Osteocyte (in vitro differentiated cells): ENCODE measurements around the gene ZNF778. TPM values are rescaled to one million over a fixed set of nuclear protein-coding genes. Genes with fewer than 3 reads are reported as not detected.
"Not testable (repeated sequence)": the region's sequence is repeated elsewhere in the genome, so short reads cannot be mapped to it uniquely, and the experiment has no call there.

Experiments used
- DNase-seq: peaks from one replicate; pipeline ENCODE4 v3.0.0; 2021; ENCODE audit warnings: mixed read lengths; ENCODE audit not compliant: unreplicated experiment; ENCODE audit errors: extremely low spot score
- H3K27ac Mint-ChIP-seq: one replicate; pipeline ENCODE4 v1.8.0; 2021; ENCODE audit warnings: mild to moderate bottlenecking, mixed read lengths; ENCODE audit not compliant: unreplicated experiment
- H3K27me3 Mint-ChIP-seq: one replicate; pipeline ENCODE4 v1.8.0; 2021; ENCODE audit warnings: mixed read lengths; ENCODE audit not compliant: unreplicated experiment
- H3K36me3 Mint-ChIP-seq: one replicate; pipeline ENCODE4 v1.8.0; 2021; ENCODE audit warnings: mixed read lengths; ENCODE audit not compliant: unreplicated experiment
- H3K4me1 Mint-ChIP-seq: one replicate; pipeline ENCODE4 v1.8.0; 2021; ENCODE audit warnings: mixed read lengths; ENCODE audit not compliant: unreplicated experiment
- H3K4me3 Mint-ChIP-seq: one replicate; pipeline ENCODE4 v1.8.0; 2021; ENCODE audit warnings: mild to moderate bottlenecking, moderate library complexity, mixed read lengths; ENCODE audit not compliant: unreplicated experiment
- H3K9me3 Mint-ChIP-seq: one replicate; pipeline ENCODE4 v1.8.0; 2021; ENCODE audit warnings: mixed read lengths; ENCODE audit not compliant: unreplicated experiment
- total RNA-seq: library from RNA; stranded (reverse); gene quantifications from 2 replicates; pipeline ENCODE4 v1.2.1, GENCODE V29; 2021
- TF ChIP-seq, protein P1 (sequence below): fragments of 200-600 bp; sonication (generic); IDR thresholded peaks from 2 replicates; pipeline ENCODE4 v1.5.0; 2021; ENCODE audit warnings: antibody characterized with exemption, mild to moderate bottlenecking, moderate library complexity

The ZNF778 gene
- total RNA-seq, 1 donor from 2014 or later = 10.5 TPM

DNA sequence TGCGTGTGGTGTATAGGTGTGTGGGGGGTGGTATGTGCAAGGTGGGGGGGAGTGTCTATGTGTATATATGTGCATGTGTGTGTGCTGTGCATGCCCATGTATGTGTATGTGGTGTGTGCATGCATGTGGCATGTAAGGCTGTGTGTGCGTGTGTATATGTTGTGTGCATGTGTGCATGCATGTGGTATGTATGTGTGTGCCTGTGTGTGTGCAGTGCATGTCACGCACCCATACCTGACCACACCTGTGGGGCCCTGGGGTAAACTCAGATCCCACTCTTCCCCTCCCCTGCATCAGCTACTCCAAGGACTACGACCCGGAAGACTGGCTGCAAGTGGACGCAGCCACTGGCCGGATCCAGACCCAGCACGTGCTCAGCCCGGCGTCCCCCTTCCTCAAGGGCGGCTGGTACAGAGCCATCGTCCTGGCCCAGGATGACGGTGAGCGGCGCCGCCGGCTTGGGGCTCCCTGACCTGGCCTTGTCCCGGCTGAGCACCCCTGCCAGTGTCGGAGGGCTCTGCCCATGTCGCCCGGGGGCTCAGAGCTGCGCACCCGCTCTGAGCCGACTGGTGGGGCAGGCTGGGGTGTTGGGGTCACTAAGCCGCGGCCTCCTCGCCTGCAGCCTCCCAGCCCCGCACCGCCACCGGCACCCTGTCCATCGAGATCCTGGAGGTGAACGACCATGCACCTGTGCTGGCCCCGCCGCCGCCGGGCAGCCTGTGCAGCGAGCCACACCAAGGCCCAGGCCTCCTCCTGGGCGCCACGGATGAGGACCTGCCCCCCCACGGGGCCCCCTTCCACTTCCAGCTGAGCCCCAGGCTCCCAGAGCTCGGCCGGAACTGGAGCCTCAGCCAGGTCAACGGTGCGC is 26.2 kb upstream of the ZNF778 start:
- Mint-ChIP-seq H3K9me3 (no peaks in the 10 kb centered on the region), H3K27ac (no peak overlapping the region), H3K4me3 (no peak overlapping the region), H3K36me3 (no peaks in the 10 kb centered on the region), H3K4me1 (no peaks in the 10 kb centered on the region), H3K27me3 (no peaks in the 10 kb centered on the region)
- TF ChIP-seq, protein P1, sequence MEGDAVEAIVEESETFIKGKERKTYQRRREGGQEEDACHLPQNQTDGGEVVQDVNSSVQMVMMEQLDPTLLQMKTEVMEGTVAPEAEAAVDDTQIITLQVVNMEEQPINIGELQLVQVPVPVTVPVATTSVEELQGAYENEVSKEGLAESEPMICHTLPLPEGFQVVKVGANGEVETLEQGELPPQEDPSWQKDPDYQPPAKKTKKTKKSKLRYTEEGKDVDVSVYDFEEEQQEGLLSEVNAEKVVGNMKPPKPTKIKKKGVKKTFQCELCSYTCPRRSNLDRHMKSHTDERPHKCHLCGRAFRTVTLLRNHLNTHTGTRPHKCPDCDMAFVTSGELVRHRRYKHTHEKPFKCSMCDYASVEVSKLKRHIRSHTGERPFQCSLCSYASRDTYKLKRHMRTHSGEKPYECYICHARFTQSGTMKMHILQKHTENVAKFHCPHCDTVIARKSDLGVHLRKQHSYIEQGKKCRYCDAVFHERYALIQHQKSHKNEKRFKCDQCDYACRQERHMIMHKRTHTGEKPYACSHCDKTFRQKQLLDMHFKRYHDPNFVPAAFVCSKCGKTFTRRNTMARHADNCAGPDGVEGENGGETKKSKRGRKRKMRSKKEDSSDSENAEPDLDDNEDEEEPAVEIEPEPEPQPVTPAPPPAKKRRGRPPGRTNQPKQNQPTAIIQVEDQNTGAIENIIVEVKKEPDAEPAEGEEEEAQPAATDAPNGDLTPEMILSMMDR = no peak
- DNase-seq = no peak

DNA sequence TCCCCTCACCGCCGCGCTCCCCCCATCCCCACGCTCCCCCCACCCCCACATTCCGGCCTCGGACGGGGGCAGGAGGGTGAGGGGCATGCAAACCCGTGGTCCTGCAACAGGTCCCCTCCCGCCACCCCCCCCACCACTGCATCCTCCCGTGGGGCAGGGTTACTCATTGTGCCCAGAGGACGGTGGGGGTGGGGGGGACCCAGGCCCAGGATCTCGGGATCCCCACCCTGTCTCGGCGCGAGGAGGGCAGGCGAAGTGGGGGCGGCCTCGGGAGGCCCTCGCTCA is 25.7 kb upstream of the ZNF778 start:
- no peaks in the 10 kb centered on the region for H3K9me3 Mint-ChIP-seq
- H3K27ac Mint-ChIP-seq = no peak overlapping the region
- no peaks in the 10 kb centered on the region for H3K27me3 Mint-ChIP-seq
- no peaks in the 10 kb centered on the region for H3K36me3 Mint-ChIP-seq
- TF ChIP-seq, protein P1 = no peak
- no peak overlapping the region for H3K4me3 Mint-ChIP-seq
- DNase-seq = no peak
- H3K4me1 Mint-ChIP-seq = no peaks in the 10 kb centered on the region

- not testable (repeated sequence) for H3K27me3 Mint-ChIP-seq, H3K27ac Mint-ChIP-seq, H3K4me1 Mint-ChIP-seq
These were observed 25.1 kb upstream of the ZNF778 start for GRCh38 chr16:89192186-89192955.

DNA sequence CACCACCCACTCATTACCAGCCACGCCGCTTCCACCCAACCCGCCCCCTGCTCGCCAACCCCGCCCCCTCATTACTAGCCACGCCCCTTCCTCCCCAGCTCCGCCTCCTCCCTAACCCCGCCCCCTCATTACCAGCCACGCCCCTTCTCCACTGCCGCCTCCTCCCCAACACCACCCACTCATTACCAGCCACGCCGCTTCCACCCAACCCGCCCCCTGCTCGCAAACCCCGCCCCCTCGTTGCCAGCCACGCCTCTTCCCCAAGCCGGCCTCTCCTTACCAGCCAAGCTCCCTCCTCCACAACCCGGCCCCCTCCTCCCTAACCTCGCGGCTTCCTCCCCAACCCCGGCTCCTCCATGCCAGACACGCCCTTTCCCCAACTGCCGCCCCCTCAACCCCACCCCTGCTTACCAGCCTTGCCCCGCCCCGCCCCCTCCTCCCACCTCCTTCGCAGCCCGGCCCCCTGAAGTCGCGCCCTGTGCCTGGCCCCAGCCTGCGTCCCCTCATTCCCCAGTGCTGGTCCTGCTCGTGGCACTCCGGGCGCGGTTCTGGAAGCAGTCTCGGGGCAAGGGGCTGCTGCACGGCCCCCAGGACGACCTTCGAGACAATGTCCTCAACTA is 24.4 kb upstream of the ZNF778 start:
- TF ChIP-seq, protein P1 = no peak
- Mint-ChIP-seq H3K4me1 (no peaks in the 10 kb centered on the region), H3K36me3 (no peaks in the 10 kb centered on the region), H3K27me3 (no peaks in the 10 kb centered on the region), H3K27ac (no peak overlapping the region), H3K4me3 (no peak overlapping the region), H3K9me3 (no peaks in the 10 kb centered on the region)
- DNase-seq = no peak

More at GRCh38 chr16:89192186-89192955, 25.1 kb upstream of the ZNF778 start:
- not testable (repeated sequence) for H3K36me3 Mint-ChIP-seq, DNase-seq, H3K9me3 Mint-ChIP-seq, H3K4me3 Mint-ChIP-seq

GRCh38 chr16:89193576-89194293 is 23.8 kb upstream of the ZNF778 start:
- Mint-ChIP-seq H3K9me3 (no peaks in the 10 kb centered on the region), H3K4me3 (no peak overlapping the region), H3K36me3 (no peaks in the 10 kb centered on the region), H3K4me1 (no peaks in the 10 kb centered on the region), H3K27ac (no peak overlapping the region), H3K27me3 (no peaks in the 10 kb centered on the region)
- TF ChIP-seq, protein P1 = no peak
- DNase-seq = no peak
